MV-4-11 (cell line): ENCODE results near the gene CFAP43.

ENCODE experiments used
- DNase-seq: peaks from one replicate; lab custom pipeline; 2025; lab: John Stamatoyannopoulos, UW

Gene CFAP43

DNA sequence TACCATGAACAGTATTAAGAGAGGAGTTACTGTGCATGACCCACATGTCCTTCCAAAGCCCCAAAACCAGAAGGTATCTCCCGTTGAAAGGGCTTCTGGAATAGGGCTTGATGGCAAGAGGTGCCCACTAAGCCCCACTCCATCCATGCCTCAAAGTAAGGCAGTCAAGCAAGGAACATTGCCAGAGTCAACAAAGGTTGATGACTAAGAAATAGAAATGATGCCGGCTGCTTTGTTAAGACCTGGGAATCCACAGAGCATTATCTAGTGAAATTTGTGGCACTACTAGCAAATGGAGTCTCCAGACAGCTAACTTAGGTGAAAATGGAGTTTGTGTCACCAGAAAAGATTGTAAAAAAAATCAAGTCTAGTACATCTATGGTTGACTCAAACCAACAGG, 104.0 kb downstream of the CFAP43 start:
- DNase-seq = no peak

- DNase-seq = no peak
Measured at GRCh38 chr10:104127411-104127810, 104.8 kb downstream of the CFAP43 start.

GRCh38 chr10:104123397-104123796, 108.8 kb downstream of the CFAP43 start:
- peak; percentile 18 for DNase-seq

GRCh38 chr10:104122225-104123107, 109.7 kb downstream of the CFAP43 start:
- DNase-seq = peak; percentile 47

GRCh38 chr10:104121485-104122224, 110.5 kb downstream of the CFAP43 start, which contains the start of gene SFR1:
TSS of gene SFR1 (plus strand) at chr10:104122171. CDS start at chr10:104122184, 13 bp downstream.
- peak; percentile 98 for DNase-seq

DNA sequence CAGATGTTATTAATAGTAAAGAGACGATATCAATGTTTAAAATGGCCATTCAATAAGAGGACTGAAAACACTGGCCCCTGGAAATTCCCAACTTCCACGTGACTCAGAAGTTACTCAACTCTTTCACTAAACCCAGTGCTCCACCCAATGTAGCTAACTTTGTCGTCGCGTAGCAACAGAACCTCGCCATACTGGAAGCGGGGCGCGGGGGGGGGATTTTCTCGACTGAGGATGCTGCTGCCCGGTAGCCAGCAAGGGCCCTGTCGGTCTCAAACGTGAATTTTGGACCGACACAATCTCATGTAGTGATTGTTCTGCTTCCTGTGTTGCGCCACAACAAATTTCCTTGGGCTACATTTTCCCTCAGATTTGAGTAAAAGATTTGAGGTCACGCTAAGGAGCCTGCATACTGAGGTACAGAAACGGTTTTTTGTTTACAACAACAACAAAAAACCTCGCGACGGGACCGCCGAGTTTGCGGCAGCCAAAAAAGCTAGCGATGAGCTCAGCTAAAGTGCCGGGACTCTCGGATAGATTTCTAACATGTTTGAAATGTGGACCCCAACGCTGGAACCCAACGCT, 111.2 kb downstream of the CFAP43 start:
- DNase-seq = peak; percentile 87

- no peak for DNase-seq
Measured at GRCh38 chr10:104120512-104120902, 111.7 kb downstream of the CFAP43 start.

GRCh38 chr10:104119996-104120395, 112.2 kb downstream of the CFAP43 start:
- DNase-seq = no peak

DNA sequence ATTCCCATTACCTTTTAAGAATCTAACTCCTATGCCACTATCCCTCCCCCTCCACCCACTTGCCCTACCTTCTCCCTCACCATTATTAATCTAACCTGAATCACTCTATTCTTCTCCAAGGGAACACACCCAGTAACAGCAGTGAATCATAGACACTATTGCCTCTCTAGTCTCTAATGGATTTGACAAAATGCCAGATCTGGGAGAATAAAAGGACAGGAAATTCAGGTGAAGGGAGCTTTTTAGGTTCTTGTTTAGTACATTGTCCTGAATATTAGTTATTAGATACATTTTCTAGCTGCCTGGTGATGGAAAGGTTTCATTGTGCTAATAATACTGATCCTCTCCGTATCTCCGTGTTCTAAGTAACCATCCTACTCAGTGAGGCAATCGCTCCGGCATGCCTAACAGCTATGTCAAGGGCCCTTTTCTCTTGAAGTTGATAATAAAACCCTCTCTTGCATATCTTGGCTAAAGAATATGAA, 114.3 kb downstream of the CFAP43 start:
- DNase-seq = no peak

GRCh38 chr10:104113376-104113956, 118.7 kb downstream of the CFAP43 start:
- no peak for DNase-seq

- peak; percentile 24 for DNase-seq
Measured at GRCh38 chr10:104109908-104110662, 122.1 kb downstream of the CFAP43 start.

DNA sequence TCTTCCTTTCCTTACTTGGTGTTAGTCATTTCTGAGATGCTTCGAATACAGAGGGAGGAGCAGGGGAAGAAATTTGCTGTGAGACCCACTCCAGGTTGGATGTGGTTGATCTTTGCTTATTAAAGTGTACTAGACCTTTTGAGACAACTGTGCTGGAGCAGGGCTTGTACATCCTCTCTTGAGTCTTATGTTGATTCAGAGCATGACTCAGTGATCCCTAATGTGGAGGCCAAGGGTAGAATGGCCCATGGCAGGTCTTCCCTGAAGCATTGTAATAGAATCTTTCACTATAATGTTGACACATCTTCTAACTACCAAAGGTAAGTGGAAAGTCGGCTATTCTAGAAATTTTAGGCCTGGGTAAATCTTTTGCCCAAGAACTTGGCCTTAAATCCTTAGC, 127.2 kb downstream of the CFAP43 start:
- no peak for DNase-seq

DNA sequence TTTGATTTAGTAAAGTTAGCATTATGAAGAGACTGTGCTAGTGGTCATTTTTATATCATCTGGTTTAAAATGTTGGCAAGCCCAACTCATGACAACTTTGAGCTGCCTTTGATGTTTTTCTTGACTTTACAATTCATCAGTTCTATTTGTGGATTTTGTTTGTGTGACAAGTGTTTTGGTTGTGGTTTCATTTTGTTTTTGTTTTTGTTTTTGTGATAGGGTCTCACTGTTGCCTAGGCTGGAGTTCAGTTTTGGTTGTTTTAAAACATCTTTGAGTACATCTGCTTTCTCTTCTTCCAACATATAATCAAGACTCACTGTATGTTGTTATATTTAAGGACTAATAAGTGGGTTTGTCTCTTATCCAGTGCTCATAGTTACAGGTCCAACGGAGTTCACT, 127.7 kb downstream of the CFAP43 start:
- no peak for DNase-seq

DNA sequence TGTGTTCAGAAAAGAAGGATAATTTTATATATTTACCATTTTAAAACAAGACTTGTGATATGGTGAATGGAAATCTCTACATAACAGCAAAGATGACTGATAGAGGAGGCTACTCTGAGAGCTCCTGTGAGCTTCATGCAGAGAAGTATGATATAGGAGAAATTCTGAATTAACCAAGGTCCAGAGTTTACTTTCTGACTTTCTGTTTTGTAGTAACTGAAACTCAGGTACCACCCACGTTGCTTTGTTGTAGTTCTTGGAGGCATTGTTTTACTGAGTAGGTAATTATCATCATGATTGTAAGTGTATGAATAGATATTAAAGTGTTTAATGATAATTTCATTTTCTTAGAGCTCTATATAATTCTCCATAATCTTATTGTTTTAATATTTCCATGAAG, 128.2 kb downstream of the CFAP43 start:
- no peak for DNase-seq

GRCh38 chr10:104101902-104102301, 130.3 kb downstream of the CFAP43 start:
- DNase-seq = no peak

DNA sequence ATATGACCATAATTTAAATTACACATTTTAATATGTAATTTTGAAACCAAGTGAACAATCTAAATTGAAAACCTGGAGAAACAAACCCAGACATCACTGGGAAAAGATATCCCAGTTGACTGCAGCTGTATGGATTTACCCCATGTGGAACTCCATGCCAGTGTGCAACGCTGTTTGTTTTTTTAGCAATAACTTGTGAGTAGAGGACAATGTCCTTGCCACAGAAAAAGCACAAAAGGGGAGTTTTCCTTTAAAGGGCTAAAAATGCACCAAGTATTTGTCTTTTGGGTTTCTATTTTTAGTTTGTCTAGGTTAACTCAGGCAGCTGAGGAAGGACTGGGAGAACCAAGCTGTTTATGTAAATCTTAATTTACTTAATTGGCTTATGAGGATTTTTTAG, 131.4 kb downstream of the CFAP43 start:
- no peak for DNase-seq

DNA sequence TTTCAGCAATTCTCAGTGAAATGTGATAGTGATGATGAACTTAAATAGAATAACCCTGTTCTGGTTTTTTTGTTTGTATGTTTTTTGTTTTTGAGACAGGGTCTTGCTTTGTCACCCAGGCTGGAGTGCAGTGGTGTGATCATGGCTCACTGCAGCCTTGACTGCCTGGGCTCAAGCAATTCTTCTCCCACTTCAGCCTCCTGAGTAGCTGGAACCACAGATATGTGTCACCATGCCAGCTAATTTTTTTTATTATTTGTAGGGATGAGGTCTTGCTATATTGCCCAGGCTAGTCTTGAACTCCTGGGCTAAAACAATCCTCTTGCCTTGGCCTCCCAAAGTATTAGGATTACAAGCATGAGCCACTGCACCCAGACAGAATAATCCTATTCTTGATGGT, 132.2 kb downstream of the CFAP43 start:
- DNase-seq = no peak

GRCh38 chr10:104099269-104099668, 132.9 kb downstream of the CFAP43 start:
- no peak for DNase-seq

DNA sequence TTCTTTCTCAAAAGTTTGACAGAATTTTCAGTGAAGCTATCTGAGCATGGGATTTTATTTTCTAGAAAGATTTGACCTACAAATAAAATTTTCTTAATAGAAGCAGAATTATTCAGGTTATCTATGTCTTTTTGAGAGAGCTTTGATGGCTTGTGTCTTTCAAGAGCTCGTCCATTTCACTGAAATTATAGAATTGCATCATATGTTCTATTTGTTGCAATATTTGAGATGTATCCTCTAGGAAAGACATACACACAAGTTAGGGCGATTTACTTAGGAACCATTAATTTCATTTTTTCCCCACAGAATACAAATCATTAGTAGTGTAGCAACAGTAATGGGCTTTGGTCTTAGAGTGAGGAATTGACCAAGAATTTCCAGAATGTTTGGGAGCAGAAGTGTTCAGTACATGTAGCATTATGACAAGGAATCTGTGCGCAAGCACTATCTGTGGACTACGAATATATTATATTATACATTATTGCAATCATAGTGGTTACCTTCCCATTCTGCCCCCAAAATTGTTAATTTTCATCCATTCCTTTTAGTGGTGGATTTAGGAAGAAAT, 133.7 kb downstream of the CFAP43 start:
- DNase-seq = no peak

- DNase-seq = no peak
Measured at GRCh38 chr10:104096692-104097091, 135.5 kb downstream of the CFAP43 start.

- no peak for DNase-seq
Measured at GRCh38 chr10:104092749-104093148, 139.4 kb downstream of the CFAP43 start.
